LNCAP (cell line): ENCODE measurements around the gene GPAM.

ENCODE experiments used
- CTCF ChIP-seq: fragments of 450-650 bp; IDR thresholded peaks from 2 replicates; pipeline ENCODE4 v1.5.1; 2017; ENCODE audit warnings: mild to moderate bottlenecking

The GPAM gene

DNA sequence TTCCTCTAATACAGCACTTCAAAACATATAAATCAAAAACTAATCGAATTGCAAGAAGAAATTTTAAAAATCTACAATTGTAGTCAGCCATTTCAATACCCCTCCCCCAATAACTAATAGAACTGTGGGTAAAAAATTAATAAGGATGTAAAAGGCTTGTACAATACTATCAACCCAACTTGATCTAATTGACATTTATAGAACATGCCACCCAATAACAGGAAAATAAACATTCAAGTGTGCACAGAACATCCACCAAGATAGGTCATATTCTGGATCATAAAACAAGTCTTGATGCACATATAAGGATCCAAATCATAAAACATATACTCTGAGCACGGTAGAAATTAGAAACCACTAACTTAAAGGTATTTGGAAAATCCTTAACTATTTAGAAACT lies 4.0 kb upstream of the GPAM start:
- no peak for TF ChIP-seq CTCF

DNA sequence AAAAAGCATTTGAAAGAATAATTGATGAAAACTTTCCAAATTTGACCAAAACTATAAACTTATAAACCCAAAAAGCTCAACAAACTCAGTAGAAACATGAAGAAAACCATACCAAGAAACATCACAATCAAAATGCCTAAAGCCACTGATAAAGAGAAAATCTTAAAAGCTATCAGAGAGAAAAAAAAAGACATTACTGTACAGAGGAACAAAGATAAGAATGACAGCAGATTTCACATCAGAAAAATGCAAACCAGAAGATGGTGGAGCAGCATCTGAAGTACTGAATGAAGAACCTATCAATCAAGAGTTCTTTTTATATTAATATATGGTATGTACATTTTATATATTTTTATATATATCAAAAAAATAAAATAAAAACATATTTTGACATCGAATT lies 2.4 kb upstream of the GPAM start:
- TF ChIP-seq CTCF: no peak

GRCh38 chr10:112184379-112184778 lies 814 bp upstream of the GPAM start:
- no peak for TF ChIP-seq CTCF

GRCh38 chr10:112184052-112184371 lies 447 bp upstream of the GPAM start:
- no peak for TF ChIP-seq CTCF

DNA sequence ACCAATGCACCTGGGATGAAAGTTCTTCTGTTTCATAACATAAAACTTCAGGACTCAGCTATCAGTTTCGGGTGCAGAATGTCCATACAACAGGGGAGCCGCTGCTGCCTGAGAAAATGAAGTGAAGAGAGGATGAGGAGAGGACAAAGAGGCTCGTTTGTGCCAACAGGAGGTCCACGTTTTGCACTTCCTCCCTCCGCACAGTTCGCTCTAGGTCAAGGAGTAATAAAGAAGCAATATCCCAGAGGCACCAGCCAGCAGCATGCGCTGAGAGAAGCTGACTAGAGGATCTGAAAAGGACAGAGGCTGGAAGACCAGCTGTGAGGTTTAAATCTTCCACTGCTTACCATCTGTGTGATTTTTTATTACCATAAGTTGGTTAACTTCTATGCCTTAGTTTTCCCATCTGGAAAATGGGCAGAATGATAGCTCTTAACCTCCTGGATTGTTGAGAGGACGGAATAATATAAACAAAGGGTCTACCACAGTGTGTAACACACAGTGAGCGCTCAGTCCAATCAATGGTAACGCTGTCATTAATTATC lies 709 bp downstream of the GPAM start:
- no peak for TF ChIP-seq CTCF

DNA sequence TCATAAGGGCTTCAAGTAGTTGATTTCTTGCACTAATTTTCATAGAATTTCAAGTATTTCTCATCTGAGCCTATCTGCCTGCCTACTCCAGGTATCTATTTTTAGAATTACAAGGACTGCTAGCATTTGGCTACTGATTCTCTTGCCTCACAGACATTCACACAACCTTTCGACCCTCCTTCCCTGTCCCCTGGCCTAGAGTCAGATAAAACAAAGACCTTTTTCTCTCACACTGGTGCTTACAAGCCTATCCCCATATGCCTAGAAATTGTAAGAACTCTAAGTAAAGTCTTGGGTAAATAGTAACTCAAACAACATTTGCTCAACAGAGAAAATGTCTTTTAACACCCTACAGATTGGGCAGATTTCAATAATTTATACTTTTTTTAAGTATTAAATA lies 6.3 kb downstream of the GPAM start:
- TF ChIP-seq CTCF: no peak

- no peak for TF ChIP-seq CTCF
Measured at GRCh38 chr10:112176543-112176942, 7.0 kb downstream of the GPAM start.

- TF ChIP-seq CTCF: no peak
Measured at GRCh38 chr10:112175409-112175808, 8.2 kb downstream of the GPAM start.
